ENCODE results near the gene ETS1.
"Not testable (repeated sequence)": the region's sequence is repeated elsewhere in the genome, so short reads cannot be mapped to it uniquely, and the experiment has no call there.

Gene ETS1

GRCh38 chr11:128448200-128448886 is 139.0 kb downstream of the ETS1 start:
- DNase-seq = no peak

DNA sequence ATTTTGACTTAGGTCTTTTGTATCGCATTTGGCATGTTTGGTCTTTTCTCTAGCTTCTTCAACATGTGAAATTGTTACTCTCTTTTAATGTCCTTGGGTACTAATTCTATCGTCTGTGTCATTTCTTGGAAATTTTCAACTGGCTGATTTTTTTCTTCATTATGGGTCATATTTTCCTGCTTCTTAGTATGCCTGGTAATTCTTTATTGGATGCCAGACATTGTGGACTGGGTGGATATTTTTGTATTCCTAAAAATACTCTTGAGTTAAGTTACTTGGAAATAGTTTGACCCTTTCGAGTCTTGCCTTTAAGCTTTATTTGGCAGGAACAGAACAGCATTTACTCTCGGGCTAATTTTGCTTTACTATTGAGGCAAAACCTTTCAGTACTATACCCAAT is 140.1 kb downstream of the ETS1 start:
- no peak for DNase-seq

- DNase-seq = not testable (repeated sequence)
These were observed 141.4 kb downstream of the ETS1 start for GRCh38 chr11:128445921-128446320.

- no peak for DNase-seq
These were observed 150.2 kb downstream of the ETS1 start for GRCh38 chr11:128437136-128437535.

- DNase-seq = no peak
These were observed 152.5 kb downstream of the ETS1 start for GRCh38 chr11:128434818-128435217.

GRCh38 chr11:128434411-128434810 is 152.9 kb downstream of the ETS1 start:
- no peak for DNase-seq

DNA sequence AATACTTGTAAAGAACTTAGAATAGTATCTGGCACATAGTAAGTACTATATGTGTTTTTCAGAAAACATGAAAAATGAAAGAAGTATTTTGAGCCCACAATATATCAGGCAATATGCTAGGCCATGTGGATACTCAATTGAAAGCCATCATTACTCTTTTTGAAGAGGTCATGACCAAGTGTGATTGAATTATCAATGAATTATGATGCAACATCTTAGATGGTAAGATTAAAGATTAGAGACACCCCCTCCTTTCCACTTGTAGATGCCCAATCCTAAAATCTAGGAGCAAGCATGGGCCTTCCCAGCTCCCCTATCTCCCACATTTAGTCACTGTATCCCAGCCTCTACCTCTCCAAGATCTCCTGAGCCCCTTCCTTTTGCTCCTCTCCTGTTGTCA is 154.4 kb downstream of the ETS1 start:
- no peak for DNase-seq

DNA sequence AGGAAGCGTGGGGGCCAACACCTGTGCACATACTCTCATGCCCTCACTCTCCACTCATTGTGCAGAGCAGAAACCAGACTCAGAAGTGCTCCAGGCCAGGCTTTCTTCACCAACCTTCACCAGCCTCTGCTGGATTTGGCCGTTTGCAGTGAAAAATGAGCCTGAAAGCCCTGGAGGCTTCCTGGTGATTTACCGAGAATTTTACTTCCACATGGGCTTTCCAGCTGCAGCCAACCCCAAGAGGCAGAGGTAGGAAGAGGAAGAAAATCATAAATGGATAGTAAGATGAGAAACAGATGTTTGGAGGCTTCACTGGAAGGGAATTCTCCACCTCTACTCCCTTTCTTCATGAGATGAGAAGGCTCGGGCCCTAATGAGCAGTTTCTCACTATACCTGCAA is 155.4 kb downstream of the ETS1 start:
- DNase-seq = no peak

- DNase-seq = no peak
These were observed 158.4 kb downstream of the ETS1 start for GRCh38 chr11:128428935-128429334.

DNA sequence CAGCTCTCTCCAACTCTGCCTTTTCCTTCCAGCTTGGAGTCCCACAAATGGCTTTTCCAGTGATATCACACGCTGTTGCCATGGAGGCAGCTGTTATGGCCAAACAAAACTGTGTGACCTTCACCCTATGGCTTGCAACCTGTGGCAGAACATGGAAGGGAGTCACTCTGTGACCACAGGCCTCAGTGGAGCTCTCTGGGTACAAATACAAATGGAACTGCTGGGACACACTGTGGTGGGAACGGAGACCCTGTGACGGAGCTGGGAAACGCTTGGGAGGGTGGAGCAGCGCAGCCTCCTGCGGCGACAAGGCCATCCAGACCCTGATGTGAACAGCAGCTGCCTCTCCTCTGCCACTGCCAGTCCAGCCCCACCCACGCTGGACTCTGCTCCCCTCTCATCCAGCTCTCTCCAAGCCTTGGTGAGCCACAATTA is 162.5 kb downstream of the ETS1 start:
- DNase-seq = no peak

DNA sequence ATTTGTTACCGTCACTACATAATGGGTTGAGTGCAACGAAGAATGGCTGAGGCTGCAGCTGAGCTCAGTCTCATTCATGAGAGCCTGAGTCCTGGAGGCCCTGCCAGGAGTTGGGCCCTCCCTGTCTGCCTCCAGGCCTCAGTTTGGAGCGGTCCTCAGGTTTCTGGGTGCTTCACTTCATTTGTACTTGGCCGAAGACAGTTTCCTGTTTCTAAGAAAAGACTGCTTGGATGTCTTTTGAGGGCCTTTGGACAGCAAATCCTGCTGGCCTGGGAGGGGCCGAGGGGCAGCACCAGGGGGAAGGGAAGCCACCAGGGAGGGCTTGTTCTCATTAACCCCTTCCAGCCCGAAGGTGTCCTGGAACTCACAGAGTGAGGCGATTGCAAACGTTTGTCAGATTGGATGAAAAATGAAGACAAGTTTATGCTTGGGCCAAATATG is 163.1 kb downstream of the ETS1 start:
- DNase-seq = peak in 11 of 51 donors; percentile 2 to 32 (median 16)

DNA sequence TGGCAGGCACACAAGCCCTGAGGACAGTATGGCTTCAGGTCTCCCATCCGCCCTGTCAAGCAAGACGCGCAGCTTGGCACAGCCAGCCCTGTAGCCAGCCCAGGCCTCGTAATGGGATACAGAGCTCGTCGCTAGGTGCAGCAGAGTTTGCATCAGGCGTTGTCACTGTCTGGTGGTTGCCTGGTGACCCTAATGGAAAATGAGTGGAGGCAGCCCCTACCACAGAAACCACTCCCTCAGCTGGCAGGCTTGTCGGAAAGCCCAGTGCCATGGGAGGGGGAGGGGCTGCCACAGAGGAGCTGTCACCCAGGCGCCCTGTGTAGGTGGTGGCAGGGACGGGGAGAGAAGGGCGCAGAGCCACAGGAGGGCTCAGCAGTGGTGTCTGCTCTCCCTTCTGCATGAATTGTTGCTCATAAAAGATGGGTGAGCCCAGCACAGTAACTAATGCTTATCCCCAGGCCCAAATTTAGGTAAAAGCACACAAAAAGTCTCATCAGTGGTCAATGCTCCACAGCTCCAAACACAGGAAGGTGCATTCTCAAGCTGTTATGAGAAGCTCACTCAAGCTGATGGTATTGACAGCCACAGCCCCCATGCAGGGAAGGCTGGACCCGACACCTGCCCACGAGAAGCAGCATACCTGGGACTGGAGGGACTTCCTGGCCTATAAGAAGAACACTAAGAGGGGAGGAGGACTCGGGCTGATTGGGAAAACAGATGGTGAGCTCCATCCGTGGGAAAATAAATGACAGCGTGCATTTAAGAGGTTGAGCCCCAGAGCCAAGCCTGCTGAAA is 164.6 kb downstream of the ETS1 start:
- DNase-seq = peak in 4 of 51 donors; percentile 6 to 18 (median 11)

DNA sequence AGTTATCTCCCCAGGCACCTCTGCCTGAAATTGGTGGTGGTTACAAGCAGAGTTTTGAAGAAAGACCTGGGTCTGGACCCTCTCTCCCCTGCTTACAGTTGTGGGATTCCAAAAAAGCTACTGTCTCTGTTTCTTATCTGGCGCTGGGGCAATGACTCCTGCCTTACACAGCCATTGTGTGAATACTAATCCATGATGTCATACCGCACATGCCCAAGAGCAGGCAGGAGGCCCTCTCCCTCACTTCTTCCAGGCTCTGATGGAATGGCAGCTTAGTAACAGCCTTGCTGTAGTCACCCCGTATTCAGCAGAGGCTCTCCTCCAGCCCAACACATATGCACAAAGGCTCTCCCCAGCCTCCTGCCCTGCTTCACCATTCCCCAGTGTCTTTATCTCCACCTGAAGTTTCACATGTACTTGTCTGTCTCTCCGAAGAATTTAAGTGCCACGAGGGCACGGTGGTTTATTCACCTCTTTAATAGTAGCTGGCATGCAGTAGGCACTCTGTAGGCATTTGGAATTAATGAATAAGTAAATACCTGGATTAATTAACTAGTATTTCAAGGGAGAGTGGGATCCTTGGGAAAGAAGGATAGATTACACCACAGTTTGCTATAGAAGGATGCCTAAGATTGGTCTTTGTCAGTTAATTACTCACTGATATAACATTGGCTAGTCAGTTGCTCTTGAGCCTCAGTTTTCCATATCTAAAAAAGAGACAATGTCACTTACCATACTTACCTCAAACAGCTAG is 165.6 kb downstream of the ETS1 start:
- DNase-seq = no peak

GRCh38 chr11:128420951-128421350 is 166.4 kb downstream of the ETS1 start:
- no peak for DNase-seq

DNA sequence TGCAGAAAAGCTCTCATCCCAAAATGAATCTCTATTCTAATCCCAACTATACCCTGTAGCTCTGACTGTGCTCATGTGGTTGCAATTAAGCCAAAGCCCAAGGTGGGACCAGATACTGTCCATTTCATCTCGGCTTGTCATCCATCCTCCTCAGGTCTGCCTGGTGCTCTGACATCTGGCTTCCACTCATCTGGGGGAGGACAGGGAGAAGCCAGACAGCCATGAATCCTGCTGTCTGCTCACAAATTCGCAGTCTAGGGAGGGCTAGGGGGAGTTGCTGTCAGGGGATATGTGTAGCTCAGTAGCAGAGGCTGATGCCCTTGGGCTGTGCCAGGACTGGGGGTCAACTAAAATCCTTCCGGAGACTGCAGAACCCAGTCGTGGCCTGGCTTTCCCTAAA is 167.1 kb downstream of the ETS1 start:
- no peak for DNase-seq

- DNase-seq = no peak
These were observed 168.2 kb downstream of the ETS1 start for GRCh38 chr11:128419012-128419767.

DNA sequence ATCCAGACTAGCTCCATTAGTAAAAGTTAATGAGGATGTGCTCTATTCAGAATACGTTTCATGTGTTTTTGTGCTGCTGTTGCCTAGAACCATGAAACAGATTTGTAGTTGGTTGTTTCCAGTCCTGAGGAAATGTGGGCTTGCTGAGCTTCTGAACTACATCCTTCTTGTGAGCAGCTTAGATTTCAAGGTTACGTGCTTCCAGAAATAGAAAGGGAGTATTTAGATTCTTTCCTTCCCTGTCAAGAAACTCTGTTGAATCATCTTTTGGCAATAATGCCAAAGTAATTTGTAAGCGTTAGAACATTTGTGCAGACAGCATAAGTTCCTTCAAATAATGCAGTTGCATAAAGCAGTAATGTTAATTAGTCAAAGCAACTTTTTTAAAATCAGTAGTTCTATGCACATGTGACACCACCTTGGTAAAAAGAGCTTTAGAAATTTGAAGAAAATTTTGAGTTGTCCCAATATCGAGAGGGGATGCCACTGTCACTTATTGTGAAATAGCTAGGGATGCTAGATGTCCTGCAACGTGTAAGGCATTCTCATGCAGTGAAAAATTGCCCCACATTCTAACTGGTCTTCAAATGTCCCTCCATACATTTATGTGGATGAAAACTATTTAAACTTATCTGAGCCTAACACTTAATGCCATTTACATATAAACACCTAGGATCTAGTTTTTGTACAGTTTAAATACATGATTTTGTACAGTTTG is 169.6 kb downstream of the ETS1 start:
- peak in 1 of 51 donors; percentile 11 for DNase-seq

DNA sequence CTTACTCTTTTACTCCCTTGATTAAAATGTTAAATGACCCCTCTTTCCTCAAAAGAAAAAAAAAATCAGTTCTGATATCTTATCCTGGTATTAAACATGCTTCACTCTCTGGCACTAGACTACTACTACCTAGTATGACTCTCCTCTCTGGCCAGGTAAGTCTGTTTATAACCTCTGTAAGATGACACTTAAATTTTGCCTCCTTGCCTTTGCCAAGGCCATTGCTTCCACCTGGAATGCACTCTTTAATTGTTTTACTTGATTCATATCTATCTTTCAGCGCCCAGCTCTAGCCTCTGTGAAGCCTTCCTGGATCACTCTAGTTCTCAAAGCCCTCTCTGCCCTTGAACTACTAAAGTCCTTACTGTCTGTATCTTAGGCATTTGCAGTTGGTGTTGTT is 170.4 kb downstream of the ETS1 start:
- DNase-seq = no peak

DNA sequence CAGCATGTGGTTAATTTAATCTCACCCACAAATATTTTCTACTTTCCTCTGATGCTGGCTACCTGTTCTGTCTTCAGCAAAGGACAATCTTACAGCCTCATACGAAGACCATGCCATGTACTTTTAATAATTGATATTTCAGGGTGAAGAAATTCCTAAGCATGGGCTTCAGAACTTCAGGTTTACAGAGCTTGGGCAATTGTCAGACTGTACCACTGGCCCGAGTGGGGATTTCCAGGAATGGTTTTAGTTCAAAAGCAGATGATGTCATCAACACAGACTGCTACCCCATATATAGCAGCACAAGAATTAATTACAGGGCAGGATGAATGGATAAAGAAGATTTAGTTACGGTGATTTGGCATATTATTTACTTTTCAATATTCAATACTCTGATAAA is 171.8 kb downstream of the ETS1 start:
- no peak for DNase-seq

GRCh38 chr11:128412847-128413791 is 174.2 kb downstream of the ETS1 start:
- DNase-seq = no peak

All from hypothalamus (tissue), 51 donors.